Measurements from ENCODE around the gene RBM26.

GRCh38 chr13:79439275-79439674 is 33.2 kb upstream of the RBM26 start:
- TF ChIP-seq GATA2 (IDR thresholded peaks at IDR 0.05; ENCODE audit: low read depth, low read length), result no peak
- TF ChIP-seq GATA3 (IDR thresholded peaks at IDR 0.05; ENCODE audit: low read depth, low read length), result no peak
